Lower leg skin (tissue), 3 donors: ENCODE results near the gene NPFFR2.

Experiments used
- POLR2A ChIP-seq, 2 donors: fragments of 450-650 bp; IDR thresholded peaks; one replicate each; pipeline ENCODE4 v1.6.1; 2016 to 2017; ENCODE audit warnings: antibody characterized with exemption in 2 of 2, mild to moderate bottlenecking in 1 of 2, moderate library complexity in 1 of 2
- TF ChIP-seq, protein P1 (sequence below), 3 donors: fragments of 450-650 bp; IDR thresholded peaks; one replicate each; pipeline ENCODE4 v1.5.1; 2016; ENCODE audit warnings: antibody characterized with exemption in 3 of 3, mild to moderate bottlenecking in 3 of 3, moderate library complexity in 2 of 3

DNA sequence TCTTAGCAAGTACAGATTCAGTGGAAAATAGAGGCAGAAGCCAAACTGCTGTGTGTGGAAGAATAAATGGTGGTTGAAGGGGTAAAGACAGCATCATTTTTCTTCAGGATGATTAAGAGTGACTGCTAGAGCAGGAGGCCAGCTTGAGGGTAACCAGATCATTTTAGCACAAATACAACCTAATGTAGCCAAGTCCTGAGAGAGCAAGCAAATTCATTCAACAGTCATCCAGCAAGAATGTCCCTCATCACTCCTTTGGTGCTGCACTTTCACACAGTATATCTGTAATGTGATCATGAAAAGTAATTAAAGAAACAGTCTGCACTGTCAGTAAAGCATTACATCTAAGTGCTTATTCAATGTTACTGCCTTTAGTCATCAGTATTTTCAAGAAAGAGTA lies 44.8 kb downstream of the NPFFR2 start:
- TF ChIP-seq, protein P1, sequence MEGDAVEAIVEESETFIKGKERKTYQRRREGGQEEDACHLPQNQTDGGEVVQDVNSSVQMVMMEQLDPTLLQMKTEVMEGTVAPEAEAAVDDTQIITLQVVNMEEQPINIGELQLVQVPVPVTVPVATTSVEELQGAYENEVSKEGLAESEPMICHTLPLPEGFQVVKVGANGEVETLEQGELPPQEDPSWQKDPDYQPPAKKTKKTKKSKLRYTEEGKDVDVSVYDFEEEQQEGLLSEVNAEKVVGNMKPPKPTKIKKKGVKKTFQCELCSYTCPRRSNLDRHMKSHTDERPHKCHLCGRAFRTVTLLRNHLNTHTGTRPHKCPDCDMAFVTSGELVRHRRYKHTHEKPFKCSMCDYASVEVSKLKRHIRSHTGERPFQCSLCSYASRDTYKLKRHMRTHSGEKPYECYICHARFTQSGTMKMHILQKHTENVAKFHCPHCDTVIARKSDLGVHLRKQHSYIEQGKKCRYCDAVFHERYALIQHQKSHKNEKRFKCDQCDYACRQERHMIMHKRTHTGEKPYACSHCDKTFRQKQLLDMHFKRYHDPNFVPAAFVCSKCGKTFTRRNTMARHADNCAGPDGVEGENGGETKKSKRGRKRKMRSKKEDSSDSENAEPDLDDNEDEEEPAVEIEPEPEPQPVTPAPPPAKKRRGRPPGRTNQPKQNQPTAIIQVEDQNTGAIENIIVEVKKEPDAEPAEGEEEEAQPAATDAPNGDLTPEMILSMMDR (IDR thresholded peaks at IDR 0.05): no peak
- no peak for TF ChIP-seq POLR2A (IDR thresholded peaks at IDR 0.05)
